Smooth muscle cell (in vitro differentiated cells): Measurements from ENCODE around the gene GHRHR. TPM values are rescaled to one million over a fixed set of nuclear protein-coding genes. Genes with fewer than 3 reads are reported as not detected.

Experiments used
- DNase-seq: peaks from one replicate; lab custom pipeline; 2025; ENCODE audit not compliant: unreplicated experiment; lab: John Stamatoyannopoulos, UW
- H2AFZ ChIP-seq: fragments of 200-600 bp; sonication (generic); 2 replicates; pipeline ENCODE4 v1.6.0; 2016; ENCODE audit warnings: antibody characterized with exemption, low read depth, mild to moderate bottlenecking
- H3F3A ChIP-seq: fragments of 200-600 bp; sonication (generic); 2 replicates; pipeline ENCODE4 v1.6.0; 2017; ENCODE audit warnings: antibody characterized with exemption, low read depth
- H3K27ac ChIP-seq: fragments of 200-600 bp; sonication (generic); 2 replicates; pipeline ENCODE4 v1.5.1; 2016; ENCODE audit warnings: low read depth, mild to moderate bottlenecking
- H3K27me3 ChIP-seq: fragments of 200-600 bp; sonication (generic); 2 replicates; pipeline ENCODE4 v1.6.1; 2016; ENCODE audit warnings: low read depth, mild to moderate bottlenecking
- H3K36me3 ChIP-seq: fragments of 200-600 bp; sonication (generic); 2 replicates; pipeline ENCODE4 v1.5.1; 2016; ENCODE audit warnings: low read depth
- H3K4me1 ChIP-seq: fragments of 200-600 bp; sonication (generic); 2 replicates; pipeline ENCODE4 v1.5.1; 2016; ENCODE audit warnings: low read depth
- H3K4me2 ChIP-seq: fragments of 200-600 bp; sonication (generic); 2 replicates; pipeline ENCODE4 v1.6.0; 2016; ENCODE audit warnings: mild to moderate bottlenecking
- H3K4me3 ChIP-seq: fragments of 200-600 bp; sonication (generic); 2 replicates; pipeline ENCODE4 v1.5.1; 2016; ENCODE audit warnings: mild to moderate bottlenecking
- H3K79me2 ChIP-seq: fragments of 200-600 bp; sonication (generic); 2 replicates; pipeline ENCODE4 v1.6.0; 2016; ENCODE audit warnings: low read depth, mild to moderate bottlenecking
- H3K9ac ChIP-seq: fragments of 200-600 bp; sonication (generic); 2 replicates; pipeline ENCODE4 v1.6.0; 2016; ENCODE audit warnings: low read depth
- H3K9me3 ChIP-seq: fragments of 200-600 bp; sonication (generic); replicated peaks from 2 replicates; pipeline ENCODE4 v1.5.1; 2016; ENCODE audit warnings: low read depth
- H4K20me1 ChIP-seq: fragments of 200-600 bp; sonication (generic); 2 replicates; pipeline ENCODE4 v1.6.0; 2016; ENCODE audit warnings: low read depth
- CTCF ChIP-seq: fragments of 200-600 bp; sonication (generic); IDR thresholded peaks from 2 replicates; pipeline ENCODE4 v1.5.1; 2017; ENCODE audit warnings: borderline replicate concordance, mild to moderate bottlenecking, antibody characterized with exemption; ENCODE audit not compliant: insufficient read depth, poor library complexity, severe bottlenecking
- WGBS: methylation state at CpG from one replicate; pipeline ENCODE4 v1.1.7; 2016; ENCODE audit warnings: low lambda C conversion rate; 5-methylcytosine and 5-hydroxymethylcytosine counted together
- polyA plus RNA-seq: library from polyadenylated mRNA; unstranded; fragments of >200 nt; fragmentation: Nextera tagmentation; extraction: Ambion mirVana; gene quantifications from 2 replicates; pipeline ENCODE4 v1.2.1, GENCODE V29; 2016
- total RNA-seq: library from RNA; depleted of rRNA; stranded (reverse); fragments of >200 nt; gene quantifications from 2 replicates; pipeline ENCODE4 v1.2.3, GENCODE V29; 2014

GHRHR gene
- total and polyA plus RNA-seq, 2 experiments from 2014 or later = not detected

GRCh38 chr7:30976381-30976780 is 12.6 kb downstream of the GHRHR start:
- no peaks in the 10 kb centered on the region for H4K20me1 ChIP-seq
- H3K27me3 ChIP-seq = peaks cover 33% of the 10 kb centered on the region
- H3K4me2 ChIP-seq = no peak overlapping the region
- DNase-seq = no peak
- 53% methylated on average over 4 of the region's 5 CpGs for WGBS
- TF ChIP-seq CTCF = no peak
- H3K36me3 ChIP-seq = no peaks in the 10 kb centered on the region
- H3K4me3 ChIP-seq = no peak overlapping the region
- H3K79me2 ChIP-seq = no peaks in the 10 kb centered on the region
- no peak overlapping the region for H3K9ac ChIP-seq
- no peaks in the 10 kb centered on the region for H3K4me1 ChIP-seq
- H3K27ac ChIP-seq = no peak overlapping the region
- no peak overlapping the region for H2AFZ ChIP-seq
- no peaks in the 10 kb centered on the region for H3F3A ChIP-seq
- no peaks in the 10 kb centered on the region for H3K9me3 ChIP-seq

GRCh38 chr7:30977222-30977621 is 13.5 kb downstream of the GHRHR start:
- Histone ChIP-seq H3K9me3 (no peaks in the 10 kb centered on the region), H3K4me2 (no peak overlapping the region), H3K36me3 (no peaks in the 10 kb centered on the region), H3F3A (no peaks in the 10 kb centered on the region), H3K27ac (no peak overlapping the region), H3K27me3 (peaks cover 38% of the 10 kb centered on the region), H3K4me1 (no peaks in the 10 kb centered on the region), H3K9ac (no peak overlapping the region), H4K20me1 (no peaks in the 10 kb centered on the region), H3K79me2 (no peaks in the 10 kb centered on the region), H2AFZ (no peak overlapping the region), H3K4me3 (no peak overlapping the region)
- DNase-seq = no peak
- WGBS = 50% methylated on average over 1 of the region's 1 CpG
- no peak for TF ChIP-seq CTCF

- no peaks in the 10 kb centered on the region for H3F3A ChIP-seq
- no peak for DNase-seq
- H3K27ac ChIP-seq = no peak overlapping the region
- no peak overlapping the region for H3K4me2 ChIP-seq
- H2AFZ ChIP-seq = no peak overlapping the region
- no peak overlapping the region for H3K9ac ChIP-seq
- 45% methylated on average over 9 of the region's 9 CpGs for WGBS
- no peaks in the 10 kb centered on the region for H3K9me3 ChIP-seq
- no peaks in the 10 kb centered on the region for H3K4me1 ChIP-seq
- no peaks in the 10 kb centered on the region for H3K36me3 ChIP-seq
- no peaks in the 10 kb centered on the region for H4K20me1 ChIP-seq
- no peak overlapping the region for H3K4me3 ChIP-seq
- TF ChIP-seq CTCF = peak; percentile 42
- no peaks in the 10 kb centered on the region for H3K79me2 ChIP-seq
- H3K27me3 ChIP-seq = peaks cover 39% of the 10 kb centered on the region
Measured at GRCh38 chr7:30977896-30978564, 14.3 kb downstream of the GHRHR start.

- Histone ChIP-seq H3K79me2 (no peaks in the 10 kb centered on the region), H3K4me2 (no peak overlapping the region), H4K20me1 (no peaks in the 10 kb centered on the region), H3K36me3 (no peaks in the 10 kb centered on the region), H3K4me3 (no peak overlapping the region), H3K27me3 (peaks cover 39% of the 10 kb centered on the region), H3K27ac (no peak overlapping the region), H3K9me3 (no peaks in the 10 kb centered on the region), H2AFZ (no peak overlapping the region), H3K4me1 (peaks cover 2% of the 10 kb centered on the region), H3K9ac (no peak overlapping the region), H3F3A (no peaks in the 10 kb centered on the region)
- 83% methylated on average over 11 of the region's 11 CpGs for WGBS
- DNase-seq = no peak
- TF ChIP-seq CTCF = no peak
Measured at GRCh38 chr7:30979027-30979426, 15.3 kb downstream of the GHRHR start.
